ENCODE results near the gene IDUA.
"Not testable (repeated sequence)": the region's sequence is repeated elsewhere in the genome, so short reads cannot be mapped to it uniquely, and the experiment has no call there.

Gene IDUA

DNA sequence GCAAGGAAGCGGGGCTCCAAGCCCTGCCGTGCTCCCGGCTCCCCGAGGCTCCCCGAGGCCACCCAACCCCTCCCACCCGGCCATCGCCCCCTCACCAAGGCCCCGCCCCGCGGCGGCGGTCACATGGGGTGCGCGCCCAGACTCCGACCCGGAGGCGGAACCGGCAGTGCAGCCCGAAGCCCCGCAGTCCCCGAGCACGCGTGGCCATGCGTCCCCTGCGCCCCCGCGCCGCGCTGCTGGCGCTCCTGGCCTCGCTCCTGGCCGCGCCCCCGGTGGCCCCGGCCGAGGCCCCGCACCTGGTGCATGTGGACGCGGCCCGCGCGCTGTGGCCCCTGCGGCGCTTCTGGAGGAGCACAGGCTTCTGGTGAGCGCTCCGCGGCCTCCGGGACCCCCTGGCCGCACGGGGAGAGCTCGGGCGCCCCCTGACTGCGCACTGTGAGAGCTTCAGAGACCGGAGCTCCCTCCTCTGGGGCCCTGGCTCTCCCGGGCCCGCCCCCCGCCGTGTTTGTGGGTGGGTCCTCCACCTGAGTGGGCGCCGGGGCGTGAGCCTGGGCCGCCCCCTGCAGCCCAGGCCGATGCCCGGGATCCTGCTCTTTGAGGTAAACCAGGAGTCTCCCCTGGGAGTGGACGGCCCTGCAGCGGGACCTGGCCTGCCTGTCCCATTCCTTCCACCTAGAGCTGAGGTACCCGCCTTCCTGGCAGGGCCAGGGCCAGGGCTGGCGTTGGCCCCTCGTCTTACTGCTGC, at the start of gene IDUA:
Gene IDUA (plus strand): TSS at position 166 of the 745 bp plus-strand sequence. CDS start 41 bp downstream, at position 207.
- H2AFZ ChIP-seq (ENCODE audit: low read depth, low read length) = peak within 1 kb of the TSS; percentile 91
- peak within 1 kb of the TSS; percentile 80 for H3K9ac ChIP-seq (ENCODE audit: low read length)
- peaks cover 23% of the 10 kb centered on the region for H3K4me1 ChIP-seq (ENCODE audit: low read length)
- H3K4me2 ChIP-seq (ENCODE audit: low read length) = peak within 1 kb of the TSS; percentile 93
- peak within 1 kb of the TSS; percentile 90 for H3K4me3 ChIP-seq (ENCODE audit: low read length)
- no peaks in the 10 kb centered on the region for H3K9me3 ChIP-seq (ENCODE audit: insufficient read depth, low read length)
- H3K27ac ChIP-seq (ENCODE audit: low read length) = no peak within 1 kb of the TSS
- no peaks in the 10 kb centered on the region for H3K36me3 ChIP-seq (replicated peaks; ENCODE audit: low read depth, low read length)
- no peaks in the 10 kb centered on the region for H3K27me3 ChIP-seq (ENCODE audit: low read depth, low read length)
- TF ChIP-seq, protein P1, sequence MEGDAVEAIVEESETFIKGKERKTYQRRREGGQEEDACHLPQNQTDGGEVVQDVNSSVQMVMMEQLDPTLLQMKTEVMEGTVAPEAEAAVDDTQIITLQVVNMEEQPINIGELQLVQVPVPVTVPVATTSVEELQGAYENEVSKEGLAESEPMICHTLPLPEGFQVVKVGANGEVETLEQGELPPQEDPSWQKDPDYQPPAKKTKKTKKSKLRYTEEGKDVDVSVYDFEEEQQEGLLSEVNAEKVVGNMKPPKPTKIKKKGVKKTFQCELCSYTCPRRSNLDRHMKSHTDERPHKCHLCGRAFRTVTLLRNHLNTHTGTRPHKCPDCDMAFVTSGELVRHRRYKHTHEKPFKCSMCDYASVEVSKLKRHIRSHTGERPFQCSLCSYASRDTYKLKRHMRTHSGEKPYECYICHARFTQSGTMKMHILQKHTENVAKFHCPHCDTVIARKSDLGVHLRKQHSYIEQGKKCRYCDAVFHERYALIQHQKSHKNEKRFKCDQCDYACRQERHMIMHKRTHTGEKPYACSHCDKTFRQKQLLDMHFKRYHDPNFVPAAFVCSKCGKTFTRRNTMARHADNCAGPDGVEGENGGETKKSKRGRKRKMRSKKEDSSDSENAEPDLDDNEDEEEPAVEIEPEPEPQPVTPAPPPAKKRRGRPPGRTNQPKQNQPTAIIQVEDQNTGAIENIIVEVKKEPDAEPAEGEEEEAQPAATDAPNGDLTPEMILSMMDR (IDR thresholded peaks at IDR 0.05; ENCODE audit: low read depth, low read length) = peak; percentile 62
- no peak for TF ChIP-seq EZH2phosphoT487 (IDR thresholded peaks at IDR 0.05; ENCODE audit: low read depth)
- H3K79me2 ChIP-seq (ENCODE audit: low read length) = no peaks in the 10 kb centered on the region
- H4K20me1 ChIP-seq (ENCODE audit: insufficient read depth, low read length) = no peaks in the 10 kb centered on the region

DNA sequence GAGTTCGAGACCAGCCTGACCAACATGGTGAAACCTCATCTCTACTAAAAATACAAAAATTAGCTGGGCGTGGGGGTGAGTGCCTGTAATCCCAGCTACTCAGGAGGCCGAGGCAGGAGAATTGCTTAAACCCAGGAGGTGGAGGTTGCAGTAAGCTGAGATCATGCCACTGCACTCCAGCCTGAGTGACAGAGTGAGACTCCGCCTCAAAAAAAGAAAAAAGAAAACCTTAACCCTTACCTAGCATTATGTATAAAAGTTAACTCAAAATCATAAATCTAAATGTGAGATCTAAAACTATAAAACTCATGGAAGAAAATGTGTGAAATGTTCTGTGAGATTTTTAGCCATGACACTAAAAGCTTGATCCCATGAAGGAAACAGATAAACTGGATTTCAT, 47.3 kb upstream of the IDUA start:
- H3K4me2 ChIP-seq (ENCODE audit: low read length); H3K36me3 ChIP-seq (replicated peaks; ENCODE audit: low read depth, low read length); H3K4me3 ChIP-seq (ENCODE audit: low read length); H3K9ac ChIP-seq (ENCODE audit: low read length); H3K9me3 ChIP-seq (ENCODE audit: insufficient read depth, low read length); H4K20me1 ChIP-seq (ENCODE audit: insufficient read depth, low read length); H3K27ac ChIP-seq (ENCODE audit: low read length); H3K79me2 ChIP-seq (ENCODE audit: low read length); H2AFZ ChIP-seq (ENCODE audit: low read depth, low read length): not testable (repeated sequence)
- Histone ChIP-seq H3K27me3 (ENCODE audit: low read depth, low read length) (peaks cover 24% of the 10 kb centered on the region), H3K4me1 (ENCODE audit: low read length) (peaks cover 23% of the 10 kb centered on the region)

DNA sequence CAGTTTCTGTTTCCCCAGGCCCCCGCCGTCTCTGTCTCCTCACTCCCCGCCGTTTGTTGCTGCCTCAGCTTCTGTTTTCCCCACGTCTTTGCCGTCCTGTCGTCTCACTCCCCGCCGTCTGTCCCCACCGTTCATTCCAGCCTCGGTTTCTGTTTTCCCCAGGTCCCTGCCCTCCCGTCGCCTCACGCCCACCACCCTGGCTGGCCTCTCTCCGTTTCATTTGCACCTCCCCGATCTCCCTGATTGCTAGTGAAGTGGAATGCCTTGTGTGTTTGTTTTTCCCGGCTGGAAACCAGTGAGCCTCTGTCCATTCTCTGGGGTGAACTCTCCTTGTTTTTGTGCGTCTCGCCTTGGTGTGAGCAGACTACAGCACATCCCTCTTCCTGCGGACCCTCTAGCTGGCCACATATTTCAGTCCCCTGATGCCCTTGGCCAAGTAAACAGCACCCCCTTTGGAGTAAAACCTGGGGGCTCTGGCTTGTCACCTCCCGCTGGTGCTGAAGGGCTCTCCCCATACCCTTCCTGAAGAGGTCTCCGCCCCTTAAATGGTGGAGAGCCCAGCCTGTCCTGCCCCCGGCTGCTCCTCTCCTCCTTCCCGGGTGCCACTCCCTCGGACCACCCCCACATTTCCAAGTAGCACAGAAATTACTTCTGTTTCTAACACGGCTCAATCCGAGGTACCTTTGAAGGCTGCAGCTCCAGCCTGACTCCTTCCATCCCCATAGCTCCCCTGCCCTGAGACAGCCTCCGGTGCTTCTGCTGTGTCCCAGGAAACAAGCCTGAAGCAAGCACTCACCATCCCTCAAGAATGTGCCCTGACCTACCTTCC, 41.4 kb upstream of the IDUA start:
- Histone ChIP-seq H3K4me1 (ENCODE audit: low read length) (no peaks in the 10 kb centered on the region), H3K79me2 (ENCODE audit: low read length) (no peaks in the 10 kb centered on the region), H4K20me1 (ENCODE audit: insufficient read depth, low read length) (no peaks in the 10 kb centered on the region), H3K9me3 (ENCODE audit: insufficient read depth, low read length) (no peaks in the 10 kb centered on the region), H3K27me3 (ENCODE audit: low read depth, low read length) (no peaks in the 10 kb centered on the region), H3K27ac (ENCODE audit: low read length) (no peak overlapping the region), H3K36me3 (replicated peaks; ENCODE audit: low read depth, low read length) (no peaks in the 10 kb centered on the region), H3K9ac (ENCODE audit: low read length) (no peak overlapping the region), H3K4me3 (ENCODE audit: low read length) (no peak overlapping the region), H3K4me2 (ENCODE audit: low read length) (no peak overlapping the region), H2AFZ (ENCODE audit: low read depth, low read length) (no peak overlapping the region)
- no peak for TF ChIP-seq EZH2phosphoT487 (IDR thresholded peaks at IDR 0.05; ENCODE audit: low read depth)
- TF ChIP-seq, protein P1 (IDR thresholded peaks at IDR 0.05; ENCODE audit: low read depth, low read length) = no peak

DNA sequence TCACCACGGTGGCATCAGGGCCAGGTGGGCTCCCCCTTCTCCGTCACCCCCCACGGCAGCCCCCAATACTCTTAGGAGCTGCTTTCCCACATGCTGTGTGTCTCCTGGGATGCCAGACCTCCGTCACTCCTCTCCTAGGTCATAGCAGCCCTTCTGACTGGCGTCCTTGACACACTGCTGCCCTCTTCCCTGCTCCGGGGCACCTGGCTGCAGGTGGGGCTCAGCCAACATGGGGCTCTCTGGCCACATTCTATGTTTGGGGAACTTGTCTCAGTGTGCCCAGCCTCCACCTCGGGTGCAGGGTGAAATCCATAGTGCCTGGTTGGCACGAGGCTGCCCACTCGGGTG, 40.8 kb upstream of the IDUA start:
- Histone ChIP-seq H3K36me3 (replicated peaks; ENCODE audit: low read depth, low read length) (no peaks in the 10 kb centered on the region), H4K20me1 (ENCODE audit: insufficient read depth, low read length) (no peaks in the 10 kb centered on the region), H3K4me3 (ENCODE audit: low read length) (no peak overlapping the region), H3K9me3 (ENCODE audit: insufficient read depth, low read length) (no peaks in the 10 kb centered on the region), H2AFZ (ENCODE audit: low read depth, low read length) (no peak overlapping the region), H3K27me3 (ENCODE audit: low read depth, low read length) (no peaks in the 10 kb centered on the region), H3K79me2 (ENCODE audit: low read length) (no peaks in the 10 kb centered on the region), H3K4me2 (ENCODE audit: low read length) (no peak overlapping the region), H3K4me1 (ENCODE audit: low read length) (no peaks in the 10 kb centered on the region), H3K9ac (ENCODE audit: low read length) (no peak overlapping the region), H3K27ac (ENCODE audit: low read length) (no peak overlapping the region)
- TF ChIP-seq, protein P1 (IDR thresholded peaks at IDR 0.05; ENCODE audit: low read depth, low read length) = no peak
- no peak for TF ChIP-seq EZH2phosphoT487 (IDR thresholded peaks at IDR 0.05; ENCODE audit: low read depth)

Data from OCI-LY3 (cell line).